HUDEP-2 (cell line): ENCODE results near the gene ANKDD1A.

Experiments used
- DNase-seq, 76 experiments: peaks; one replicate each; lab custom pipeline; 2025; ENCODE audit not compliant: unreplicated experiment in 76 of 76; lab: John Stamatoyannopoulos, UW

ANKDD1A gene

GRCh38 chr15:64895285-64896065 is 16.2 kb upstream of the ANKDD1A start:
- peak in 4 of 76 experiments; percentile 7 to 36 (median 24) for DNase-seq

DNA sequence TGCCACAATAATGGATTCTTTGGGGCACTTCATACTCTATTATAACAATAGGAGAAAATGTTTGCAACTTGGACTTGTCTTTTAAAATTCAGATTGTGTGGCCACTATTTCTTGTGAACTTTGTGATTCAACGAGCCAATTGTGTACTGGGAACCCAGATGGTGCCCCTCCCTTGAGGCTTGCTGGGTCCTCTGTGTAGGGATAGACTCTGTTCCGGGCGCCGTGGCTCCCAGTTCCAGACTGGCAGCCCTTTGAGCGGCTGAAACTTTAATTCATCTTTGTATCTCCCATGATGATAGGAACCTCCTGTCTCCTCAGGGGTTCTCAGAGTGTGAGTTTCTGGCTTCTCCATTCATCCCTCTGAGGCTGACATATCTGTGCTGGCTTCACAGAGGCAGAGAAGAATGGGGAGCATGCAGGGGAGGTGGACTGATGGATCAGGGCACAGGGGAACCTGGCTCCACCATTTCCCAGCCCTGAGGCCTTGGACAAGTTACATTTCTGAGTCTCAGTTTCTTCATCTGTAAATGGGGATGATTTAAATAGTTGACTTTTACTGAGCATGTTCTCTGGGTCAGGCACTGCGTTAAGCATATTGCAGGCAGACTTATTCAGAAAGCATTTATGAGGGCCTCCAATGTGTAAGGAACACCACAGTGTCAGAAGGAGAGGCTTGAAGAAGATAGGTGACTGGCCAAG is 15.2 kb upstream of the ANKDD1A start:
- DNase-seq: no peak

DNA sequence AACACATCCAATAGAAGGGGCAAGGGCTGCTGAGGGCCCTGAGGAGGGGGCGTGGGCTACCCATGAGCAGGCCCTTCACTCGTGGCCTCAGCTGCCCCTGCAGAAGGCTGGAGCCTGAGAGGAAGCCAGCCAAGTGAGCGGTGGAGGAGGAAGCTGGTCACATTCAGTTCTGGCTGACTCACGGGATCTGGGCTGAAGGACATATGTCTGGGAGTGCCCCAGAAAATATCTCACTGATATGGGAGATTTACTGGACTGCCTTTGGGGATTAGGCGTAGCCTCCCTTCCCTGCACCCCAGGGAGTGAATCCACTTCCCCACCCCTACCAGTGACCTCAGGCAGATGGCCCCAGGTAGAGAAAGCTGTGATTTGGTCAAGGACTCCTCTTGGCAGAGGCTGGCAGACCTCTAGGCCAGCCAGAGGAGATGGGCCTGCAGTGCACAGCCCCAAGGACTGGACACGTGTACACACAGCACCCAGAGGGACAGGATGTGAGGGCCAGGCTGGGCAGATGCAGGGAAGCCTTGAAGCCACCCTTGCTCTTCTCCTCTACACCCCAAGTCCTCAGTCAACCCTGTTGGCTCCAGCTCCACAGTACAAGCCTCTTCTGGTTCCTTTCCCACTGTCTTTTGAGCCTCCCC is 14.2 kb upstream of the ANKDD1A start:
- DNase-seq: peak in 47 of 76 experiments; percentile 6 to 53 (median 24)

- DNase-seq: no peak
These were observed 13.3 kb upstream of the ANKDD1A start for GRCh38 chr15:64898406-64898805.

DNA sequence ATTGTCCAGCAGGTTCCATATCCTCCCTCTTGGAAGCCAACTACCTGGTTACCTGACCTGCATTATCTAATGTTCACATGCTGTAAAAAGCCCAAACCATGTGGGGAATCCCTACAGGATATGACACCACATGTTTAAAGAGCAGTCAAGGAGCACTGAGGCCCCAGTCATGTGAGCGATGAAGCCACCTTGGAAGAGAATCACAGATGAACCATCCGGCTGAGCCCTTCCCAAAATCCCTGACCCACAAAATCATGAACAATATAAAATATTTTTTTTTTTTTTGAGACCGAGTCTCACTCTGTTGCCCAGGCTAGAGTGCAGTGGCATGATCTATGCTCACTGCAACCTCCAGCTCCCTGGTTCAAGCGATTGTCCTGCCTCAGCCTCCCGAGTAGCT is 10.6 kb upstream of the ANKDD1A start:
- DNase-seq: no peak

- no peak for DNase-seq
These were observed 9.8 kb upstream of the ANKDD1A start for GRCh38 chr15:64901914-64902313.

DNA sequence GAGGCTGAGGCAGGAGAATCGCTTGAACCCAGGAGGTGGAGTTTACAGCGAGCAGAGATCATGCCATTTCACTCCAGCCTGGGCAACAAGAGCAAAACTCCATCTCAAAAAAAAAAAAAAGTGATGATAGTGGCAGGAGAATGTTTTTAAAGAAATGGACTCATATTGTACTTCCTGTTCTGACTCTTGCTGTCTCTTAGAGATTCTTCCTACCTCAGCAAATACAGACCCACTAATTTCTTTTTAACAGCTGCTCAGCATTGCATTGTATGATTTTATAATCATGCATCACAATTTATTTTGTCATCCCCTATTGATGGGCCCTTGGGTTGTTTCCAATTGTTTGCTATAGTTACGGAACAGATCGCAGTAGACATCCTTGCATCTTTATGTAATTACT is 8.8 kb upstream of the ANKDD1A start:
- DNase-seq: no peak

DNA sequence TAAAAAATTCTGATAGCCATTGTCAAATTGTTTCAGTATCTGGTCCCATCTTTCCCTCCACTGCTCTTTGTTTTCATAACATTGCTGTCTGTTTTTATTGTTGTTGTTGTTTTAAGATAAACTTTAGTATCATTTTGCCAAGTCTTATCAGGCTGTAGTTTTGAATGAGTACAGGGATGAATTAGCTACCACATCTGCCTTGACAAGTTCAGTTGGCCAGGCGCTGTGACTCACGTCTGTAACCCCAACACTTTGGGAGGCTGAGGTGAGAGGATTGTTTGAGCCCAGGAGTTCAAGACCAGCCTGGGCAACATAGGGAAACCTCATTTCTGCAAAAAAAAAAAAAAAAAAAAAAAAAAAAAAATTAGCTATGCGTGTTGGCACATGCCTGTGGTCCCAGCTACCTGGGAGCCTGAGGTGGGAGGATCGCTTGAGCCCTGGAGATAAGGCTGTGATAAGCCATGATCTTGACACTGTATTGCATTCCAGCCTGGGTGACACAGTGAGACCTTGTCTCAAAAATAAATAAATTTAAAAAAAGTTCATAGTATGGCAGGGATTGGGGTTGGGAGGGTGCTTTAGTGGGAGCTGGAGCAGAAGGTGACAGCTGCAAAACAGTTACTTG is 8.3 kb upstream of the ANKDD1A start:
- DNase-seq: no peak

GRCh38 chr15:64904189-64904588 is 7.5 kb upstream of the ANKDD1A start:
- no peak for DNase-seq

DNA sequence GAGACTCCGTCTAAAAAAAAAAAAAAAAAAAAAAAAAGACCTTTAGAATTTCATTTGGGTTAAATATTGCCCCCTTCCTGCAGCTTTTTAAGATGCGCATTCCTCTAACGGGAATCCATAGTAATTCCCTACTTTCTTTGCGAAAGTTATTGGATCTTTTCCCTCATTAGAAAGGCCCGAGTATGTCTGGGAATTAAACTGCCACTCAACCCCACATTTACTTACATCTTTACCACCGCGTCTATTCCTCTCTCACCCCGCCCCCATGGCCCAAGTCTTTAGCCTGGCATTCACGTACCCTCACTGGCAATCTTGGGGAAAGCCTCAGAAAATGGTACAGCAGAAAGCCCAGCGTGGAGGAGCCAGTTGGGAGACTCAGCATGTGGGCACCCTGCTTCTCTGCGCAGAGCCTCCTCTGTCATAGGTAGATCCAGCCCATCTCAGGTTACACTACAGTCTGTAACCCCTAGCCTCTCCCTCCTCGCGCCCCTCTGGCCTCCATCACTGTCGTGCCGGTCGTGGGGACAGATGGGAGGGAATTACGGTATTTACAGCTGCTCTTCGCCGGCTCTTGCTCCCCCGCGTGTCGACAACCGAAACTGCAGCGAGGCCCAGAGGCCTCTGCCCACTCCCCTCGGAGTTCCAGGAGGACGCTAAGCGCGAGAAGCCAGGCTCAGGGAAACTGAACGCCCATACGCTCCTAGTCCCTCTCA is 6.4 kb upstream of the ANKDD1A start:
- peak in 54 of 76 experiments; percentile 6 to 71 (median 44) for DNase-seq

GRCh38 chr15:64905941-64906340 is 5.8 kb upstream of the ANKDD1A start:
- no peak for DNase-seq

DNA sequence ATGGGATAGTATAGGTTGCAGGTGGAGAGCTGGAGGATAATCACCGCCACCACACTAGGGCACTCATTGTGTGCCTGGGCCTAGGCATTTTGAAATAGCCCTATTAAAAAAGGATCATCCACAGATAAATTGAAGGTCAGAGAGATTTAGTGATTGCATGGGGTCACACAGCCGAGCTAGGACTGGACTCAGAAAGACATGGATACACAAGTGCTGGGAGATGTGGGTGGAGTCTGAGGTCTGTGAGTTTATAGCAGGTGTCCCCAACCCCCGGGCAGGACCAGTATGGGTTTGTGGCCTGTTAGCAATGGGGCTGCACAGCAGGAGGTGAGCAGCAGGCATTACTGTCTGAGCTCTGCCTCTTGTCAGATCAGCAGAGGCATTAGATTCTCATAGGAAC is 5.3 kb upstream of the ANKDD1A start:
- DNase-seq: no peak

GRCh38 chr15:64907991-64908390 is 3.7 kb upstream of the ANKDD1A start:
- DNase-seq: no peak

DNA sequence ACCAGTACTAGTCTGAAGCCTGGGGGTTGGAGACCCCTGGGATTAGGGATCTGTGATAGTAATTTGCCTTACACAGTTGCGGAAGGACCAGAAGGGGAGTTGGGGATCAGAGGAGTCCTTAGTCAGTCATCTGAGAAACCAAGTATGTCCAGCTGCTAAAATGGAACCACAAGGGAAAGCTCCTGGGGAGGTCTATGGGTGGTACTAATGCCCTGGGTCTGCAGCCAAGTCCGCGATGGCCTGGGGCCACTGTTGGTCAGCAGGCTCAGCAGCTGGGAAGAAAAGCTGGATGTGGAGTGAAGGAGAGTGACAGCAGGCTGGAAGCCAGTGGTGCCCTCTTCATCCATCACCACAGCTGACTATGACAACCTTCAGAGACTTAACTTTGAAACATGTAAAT is 2.2 kb upstream of the ANKDD1A start:
- no peak for DNase-seq

DNA sequence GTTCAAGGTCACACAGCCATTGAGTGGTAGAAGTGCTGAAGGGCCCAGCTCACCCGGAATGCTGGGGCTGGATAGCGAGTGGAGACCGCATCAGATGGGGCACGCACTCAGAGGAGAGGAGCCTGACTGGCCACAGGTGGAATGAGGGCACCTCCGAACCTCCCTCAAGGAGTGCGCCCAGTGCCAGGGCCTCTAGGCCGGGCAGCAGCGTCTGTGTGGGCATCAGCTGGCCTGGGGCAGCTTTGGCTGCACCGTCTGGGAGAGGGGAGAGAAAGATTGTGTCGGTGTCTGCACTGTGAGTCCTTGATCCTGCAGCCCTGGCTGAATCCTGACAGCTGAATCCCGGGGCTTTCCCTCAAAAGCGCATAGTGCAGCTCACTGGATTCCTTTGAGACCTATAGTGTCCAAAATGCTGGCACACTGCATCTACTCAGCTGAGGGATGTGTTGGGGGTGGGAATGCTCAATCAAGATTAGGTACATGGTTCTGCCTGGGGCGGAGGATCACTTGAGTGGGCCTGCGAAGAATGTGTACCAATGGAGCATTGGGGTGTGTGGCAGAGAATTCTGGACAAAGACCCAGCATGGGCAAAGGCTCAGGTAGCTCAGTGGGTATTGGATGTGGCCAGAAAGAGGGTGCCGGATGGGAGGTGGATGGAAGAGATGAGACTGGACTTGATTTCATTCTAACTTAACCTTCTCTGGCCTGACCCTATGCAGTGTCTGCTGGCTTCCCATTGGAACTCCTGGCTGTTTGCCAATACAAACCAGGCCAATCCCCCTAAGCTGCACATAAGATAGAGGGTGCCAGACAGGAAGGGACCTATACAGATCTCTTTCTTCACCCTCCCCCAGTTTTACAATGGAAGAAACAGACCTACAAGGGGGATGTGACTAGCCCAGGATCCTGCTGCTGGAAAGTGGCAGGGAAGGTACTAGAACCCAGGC is 950 bp downstream of the ANKDD1A start:
- no peak for DNase-seq

- DNase-seq: no peak
These were observed 4.0 kb downstream of the ANKDD1A start for GRCh38 chr15:64915518-64916227.

DNA sequence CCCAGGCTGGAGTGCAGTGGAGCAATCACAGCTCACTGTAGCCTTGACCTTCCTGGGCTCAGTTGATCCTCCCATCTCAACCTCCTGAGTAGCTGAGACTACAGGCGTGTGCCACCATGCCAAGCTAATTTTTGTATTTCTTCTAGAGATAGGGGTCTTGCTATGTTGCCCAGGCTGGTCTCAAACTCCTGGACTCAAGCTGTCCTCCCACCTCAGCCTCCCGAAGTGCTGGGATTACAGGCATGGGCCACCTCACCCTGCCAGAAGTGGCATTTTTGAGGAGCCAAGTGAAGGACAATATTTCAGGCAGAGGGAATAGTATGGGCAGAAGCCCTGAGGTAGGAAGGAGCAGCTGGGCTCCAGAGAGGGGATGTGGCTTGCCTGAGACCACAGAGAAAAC is 4.7 kb downstream of the ANKDD1A start:
- no peak for DNase-seq

- no peak for DNase-seq
These were observed 5.5 kb downstream of the ANKDD1A start for GRCh38 chr15:64917211-64917610.

DNA sequence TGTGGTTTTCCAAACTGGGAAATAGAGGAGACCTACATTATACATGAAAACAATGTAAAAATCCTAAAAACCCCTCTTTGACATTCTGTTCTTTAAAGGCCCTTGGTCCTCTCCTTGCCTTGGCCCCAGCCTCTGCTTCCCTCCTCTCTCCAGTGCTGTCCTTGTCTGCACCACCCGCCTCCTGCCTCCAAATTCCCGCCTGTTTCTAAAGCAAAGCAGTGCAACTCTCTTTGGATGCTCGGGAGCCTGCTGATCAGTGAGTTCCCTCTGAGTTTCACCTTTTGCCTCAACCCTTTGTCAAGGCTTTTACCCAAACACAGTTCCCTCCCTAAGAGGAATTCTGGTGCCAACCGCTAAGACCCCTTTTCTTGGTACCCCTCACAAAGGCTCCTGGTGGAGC is 8.0 kb downstream of the ANKDD1A start:
- no peak for DNase-seq
